ENCODE measurements around the gene ASB10. TPM values are rescaled to one million over a fixed set of nuclear protein-coding genes. Genes with fewer than 3 reads are reported as not detected.

The ASB10 gene
- total RNA-seq, 4 donors from 2014 or later: not detected

DNA sequence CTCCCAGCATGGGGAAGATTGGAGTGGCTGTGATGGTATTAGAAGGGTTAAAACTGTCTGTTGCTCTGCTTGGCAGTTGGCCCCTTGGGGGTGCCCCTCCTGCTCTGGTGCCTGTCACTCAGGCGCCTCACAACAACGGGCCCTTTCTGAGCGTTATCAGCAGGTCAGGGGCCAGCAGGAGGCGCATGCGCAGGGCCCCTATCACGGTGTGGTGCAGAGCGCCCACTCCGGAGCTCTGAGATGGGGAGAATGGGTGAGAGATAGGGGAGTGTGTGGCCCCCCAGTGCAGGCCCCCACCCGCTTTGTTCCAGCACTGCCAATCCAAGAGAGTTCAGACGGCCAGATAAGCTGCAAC, 44.4 kb downstream of the ASB10 start:
- TF ChIP-seq POLR2A (IDR thresholded peaks at IDR 0.05): no peak
- no peak for TF ChIP-seq CTCF (IDR thresholded peaks at IDR 0.05)
- intact Hi-C loops (cut with DNase I): no loop called here
- H3K27ac ChIP-seq: no peak overlapping the region
- peaks cover 31 to 78% (median 42%) of the 10 kb centered on the region in 3 donors for H3K36me3 ChIP-seq
- H3K27me3 ChIP-seq: no peaks in the 10 kb centered on the region
- peaks cover 0 to 9% (median 0%) of the 10 kb centered on the region in 3 donors for H3K4me1 ChIP-seq
- 62 to 63% methylated on average over 1 to 5 of the region's 10 CpGs for WGBS, 2 donors
- H3K9me3 ChIP-seq: no peaks in the 10 kb centered on the region
- no peak for DNase-seq
- no peak overlapping the region for H3K4me3 ChIP-seq

GRCh38 chr7:151141855-151142685, 45.0 kb downstream of the ASB10 start:
- Histone ChIP-seq H3K27me3 (no peaks in the 10 kb centered on the region), H3K4me3 (no peak overlapping the region), H3K36me3 (peaks cover 31 to 84% (median 43%) of the 10 kb centered on the region in 3 donors), H3K9me3 (no peaks in the 10 kb centered on the region), H3K27ac (no peak overlapping the region), H3K4me1 (peaks cover 0 to 9% (median 0%) of the 10 kb centered on the region in 3 donors)
- no peak for DNase-seq
- intact Hi-C loops (cut with DNase I): no loop called here
- WGBS, 2 donors: 79 to 89% methylated on average over 8 to 9 of the region's 31 CpGs
- no peak for TF ChIP-seq POLR2A (IDR thresholded peaks at IDR 0.05)
- no peak for TF ChIP-seq CTCF (IDR thresholded peaks at IDR 0.05)

GRCh38 chr7:151141311-151141854, 45.7 kb downstream of the ASB10 start:
- 85 to 88% methylated on average over 7 of the region's 9 CpGs for WGBS, 2 donors
- no peak for DNase-seq
- Histone ChIP-seq H3K27ac (no peak overlapping the region), H3K36me3 (peaks cover 38 to 91% (median 44%) of the 10 kb centered on the region in 3 donors), H3K4me1 (peaks cover 0 to 9% (median 0%) of the 10 kb centered on the region in 3 donors), H3K9me3 (no peaks in the 10 kb centered on the region), H3K27me3 (no peaks in the 10 kb centered on the region), H3K4me3 (no peak overlapping the region)
- TF ChIP-seq CTCF (IDR thresholded peaks at IDR 0.05) (no peak), POLR2A (IDR thresholded peaks at IDR 0.05) (no peak)
- intact Hi-C loops (cut with DNase I): no loop called here

DNA sequence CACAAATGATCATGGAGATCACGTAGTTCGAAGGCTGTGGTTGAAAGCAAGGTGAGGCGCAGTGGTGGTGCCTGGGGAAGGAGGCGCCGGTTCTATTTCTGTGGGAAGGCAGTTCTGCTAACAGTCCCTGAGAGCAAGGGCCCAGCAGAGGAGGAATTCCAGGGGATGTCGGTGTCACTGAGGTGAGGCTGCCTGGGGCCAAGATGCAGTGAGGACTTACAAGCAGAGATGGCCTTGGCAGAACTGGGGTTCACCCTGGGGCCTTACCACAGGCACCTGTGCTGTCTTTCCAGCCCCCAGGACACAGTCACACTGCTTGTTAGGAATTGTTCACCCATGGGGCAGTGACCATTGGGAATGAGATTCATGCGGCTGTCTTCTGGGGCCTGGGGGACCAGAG, 46.2 kb downstream of the ASB10 start:
- Histone ChIP-seq H3K4me1 (peaks cover 0 to 9% (median 0%) of the 10 kb centered on the region in 3 donors), H3K36me3 (peaks cover 44 to 97% (median 49%) of the 10 kb centered on the region in 3 donors), H3K9me3 (no peaks in the 10 kb centered on the region), H3K27ac (no peak overlapping the region), H3K4me3 (no peak overlapping the region), H3K27me3 (no peaks in the 10 kb centered on the region)
- TF ChIP-seq POLR2A (IDR thresholded peaks at IDR 0.05) (no peak), CTCF (IDR thresholded peaks at IDR 0.05) (no peak)
- DNase-seq: no peak
- WGBS, 2 donors: 76% methylated on average over 2 of the region's 7 CpGs; no CpG with 5 or more reads in 1 of the 2 donors
- intact Hi-C loops (cut with DNase I): no loop called here

GRCh38 chr7:151139791-151140190, 47.3 kb downstream of the ASB10 start:
- peaks cover 54 to 100% (median 60%) of the 10 kb centered on the region in 3 donors for H3K36me3 ChIP-seq
- no peak overlapping the region for H3K4me3 ChIP-seq
- 84% methylated on average over 4 to 9 of the region's 9 CpGs for WGBS, 2 donors
- H3K27ac ChIP-seq: no peak overlapping the region
- no peaks in the 10 kb centered on the region for H3K27me3 ChIP-seq
- H3K4me1 ChIP-seq: peaks cover 0 to 8% (median 0%) of the 10 kb centered on the region in 3 donors
- intact Hi-C loops (cut with DNase I): no loop called here
- no peaks in the 10 kb centered on the region for H3K9me3 ChIP-seq
- DNase-seq: no peak
- no peak for TF ChIP-seq CTCF (IDR thresholded peaks at IDR 0.05)
- no peak for TF ChIP-seq POLR2A (IDR thresholded peaks at IDR 0.05)

Measured in esophagus squamous epithelium (tissue), 5 donors.